NCI-H2227 (cell line): Measurements from ENCODE around the gene FIBIN.
"Not testable (repeated sequence)": the region's sequence is repeated elsewhere in the genome, so short reads cannot be mapped to it uniquely, and the experiment has no call there.

Experiments
- DNase-seq: peaks from one replicate; lab custom pipeline; 2025; ENCODE audit not compliant: unreplicated experiment; lab: John Stamatoyannopoulos, UW

Gene FIBIN

DNA sequence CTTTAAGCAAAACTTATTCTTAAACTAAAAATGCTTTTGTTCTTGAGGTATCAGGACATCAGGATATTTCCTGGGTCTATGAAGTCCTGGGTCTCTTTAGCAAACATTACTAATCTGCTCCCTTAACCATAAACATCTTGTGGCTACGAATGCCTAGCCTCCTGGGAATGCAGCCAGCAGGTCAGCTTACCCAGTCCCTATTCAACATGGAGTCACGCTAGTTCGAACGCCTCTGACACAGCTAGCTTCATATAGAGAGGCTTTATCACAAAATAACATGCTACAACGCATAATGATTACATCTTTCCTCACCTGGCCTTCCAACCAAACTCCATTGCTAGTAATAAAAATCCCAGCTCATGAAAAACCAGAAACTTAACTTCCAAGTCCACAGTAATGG, 17.5 kb upstream of the FIBIN start:
- no peak for DNase-seq

DNA sequence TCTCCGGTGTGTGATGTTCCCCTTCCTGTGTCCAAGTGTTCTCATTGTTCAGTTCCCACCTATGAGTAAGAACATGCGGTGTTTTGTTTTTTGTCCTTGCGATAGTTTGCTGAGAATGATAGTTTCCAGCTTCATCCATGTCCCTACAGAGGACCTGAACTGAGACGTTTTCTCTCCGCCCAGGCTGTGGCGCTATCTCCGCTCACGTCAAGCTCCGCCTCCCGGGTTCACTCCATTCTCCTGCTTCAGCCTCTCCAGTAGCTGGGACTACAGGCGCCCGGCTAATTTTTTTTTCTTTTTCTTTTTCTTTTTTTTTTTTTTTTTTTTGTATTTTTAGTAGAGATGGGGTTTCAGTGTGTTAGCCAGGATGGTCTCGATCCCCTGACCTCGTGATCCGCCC, 16.7 kb upstream of the FIBIN start:
- DNase-seq = not testable (repeated sequence)

DNA sequence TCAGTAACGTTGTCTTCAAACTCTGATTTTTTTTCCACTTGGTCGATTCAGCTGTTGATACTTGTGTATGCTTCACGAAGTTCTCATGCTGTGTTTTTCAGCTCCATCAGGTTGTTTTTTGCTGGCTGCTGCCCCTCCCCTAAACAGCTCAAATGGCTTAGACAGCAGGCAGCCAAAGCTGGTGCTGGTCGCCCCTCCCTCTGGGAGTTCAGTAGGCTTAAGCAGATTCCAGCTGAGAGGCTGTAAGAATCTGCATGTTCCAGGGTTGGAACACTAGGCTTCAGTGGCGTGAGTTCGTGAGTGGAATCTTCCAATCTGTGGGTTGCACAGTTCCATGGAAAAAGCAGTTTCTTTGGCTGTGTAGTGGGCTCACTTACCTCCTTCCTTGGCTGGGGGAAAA, 10.3 kb upstream of the FIBIN start:
- no peak for DNase-seq

DNA sequence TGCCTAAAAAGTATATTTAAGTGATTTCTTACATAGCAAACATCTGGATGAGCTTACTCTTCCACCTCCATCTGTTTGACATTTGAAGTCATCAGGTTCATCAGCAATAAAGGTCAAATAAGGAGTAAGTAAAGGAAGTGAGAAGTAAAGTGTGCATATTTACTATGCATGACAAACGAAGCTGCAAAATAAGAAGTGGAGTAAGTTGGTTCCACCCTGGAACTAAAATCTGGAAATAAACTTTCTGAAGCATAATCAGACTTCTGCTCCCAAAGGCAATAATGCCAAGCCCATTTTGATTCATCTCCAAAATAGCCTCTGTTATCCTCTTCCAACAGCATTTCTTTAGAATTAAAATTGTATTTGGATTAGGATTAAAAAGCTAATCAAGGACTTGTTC, 8.4 kb upstream of the FIBIN start:
- no peak for DNase-seq

DNA sequence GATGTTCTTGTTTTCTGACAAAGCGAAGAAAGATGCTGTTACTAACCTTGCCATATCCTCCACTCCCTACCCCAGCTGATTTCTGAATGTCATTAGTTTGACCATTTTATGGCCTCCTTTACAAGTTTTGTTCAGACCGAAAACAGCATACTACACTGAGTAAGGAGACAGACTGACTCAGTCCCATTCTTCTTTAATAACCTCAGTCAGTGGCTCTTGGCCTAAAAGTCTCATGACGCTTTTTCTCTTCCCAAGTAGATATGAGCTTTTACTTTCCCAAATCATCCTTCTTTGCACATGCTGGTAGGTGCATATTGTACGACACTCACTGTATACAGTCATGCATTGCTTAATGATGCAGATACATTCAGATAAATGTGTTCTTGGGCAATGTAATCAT, 8.0 kb upstream of the FIBIN start:
- no peak for DNase-seq

DNA sequence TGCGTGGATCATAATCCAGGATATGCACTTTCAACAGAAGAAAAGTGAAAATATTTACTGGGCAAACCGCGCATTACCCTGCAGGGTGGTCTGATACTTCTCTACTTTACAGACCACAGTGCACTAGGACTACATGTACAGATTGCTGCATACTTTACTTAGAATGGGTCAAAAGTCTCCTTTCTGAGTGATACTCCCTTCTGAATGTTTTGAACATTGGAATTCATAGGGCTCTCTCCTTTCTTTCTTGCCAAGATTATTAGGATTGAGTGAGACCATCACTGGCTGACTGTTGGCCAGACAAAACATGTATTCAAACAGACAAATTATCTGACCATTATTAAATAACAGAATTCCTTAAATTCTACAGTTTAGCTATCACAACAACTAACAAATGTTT, 6.6 kb upstream of the FIBIN start:
- DNase-seq = no peak

DNA sequence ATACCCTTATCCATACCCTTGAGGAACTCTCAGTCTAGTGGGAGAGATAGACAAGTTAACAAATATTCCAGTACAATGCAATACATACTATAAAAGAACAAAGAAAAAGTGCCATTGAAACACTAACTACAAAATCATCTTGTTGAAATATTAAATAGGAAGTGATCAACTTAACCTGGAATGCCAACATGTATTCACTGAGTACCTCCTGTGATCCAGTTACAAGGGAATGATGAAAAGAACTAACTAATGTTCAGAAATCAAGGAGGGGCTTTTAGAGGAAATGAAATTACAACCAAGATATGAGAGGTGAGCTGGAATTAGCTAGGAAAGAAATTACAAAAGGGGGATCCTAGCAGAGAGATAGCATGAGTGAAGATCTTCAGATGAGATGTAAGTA, 6.2 kb upstream of the FIBIN start:
- no peak for DNase-seq

DNA sequence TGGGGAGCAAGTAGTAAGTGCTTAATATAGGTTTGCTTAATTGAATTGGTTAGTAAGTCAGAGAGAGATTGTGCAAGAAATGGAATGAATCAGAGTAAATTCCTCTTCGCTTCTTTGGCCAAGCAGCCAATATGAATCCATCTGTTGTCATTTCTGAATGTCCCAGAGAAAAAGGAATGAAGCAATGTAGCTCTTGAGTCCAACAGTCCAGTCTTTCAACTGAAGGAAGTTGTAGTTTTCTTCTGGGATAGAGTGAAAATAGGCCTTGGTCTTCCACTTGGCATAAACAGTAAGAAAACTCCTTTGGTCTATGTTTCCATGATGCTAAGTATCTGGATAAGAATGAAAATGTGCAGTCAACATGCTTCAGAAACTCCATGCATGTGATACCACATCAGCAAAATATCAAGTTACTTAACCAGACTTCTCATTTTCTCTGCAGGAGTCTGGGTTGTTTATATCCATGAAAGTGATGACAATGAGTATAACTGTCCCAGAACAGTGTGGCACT, 1.8 kb upstream of the FIBIN start:
- no peak for DNase-seq

DNA sequence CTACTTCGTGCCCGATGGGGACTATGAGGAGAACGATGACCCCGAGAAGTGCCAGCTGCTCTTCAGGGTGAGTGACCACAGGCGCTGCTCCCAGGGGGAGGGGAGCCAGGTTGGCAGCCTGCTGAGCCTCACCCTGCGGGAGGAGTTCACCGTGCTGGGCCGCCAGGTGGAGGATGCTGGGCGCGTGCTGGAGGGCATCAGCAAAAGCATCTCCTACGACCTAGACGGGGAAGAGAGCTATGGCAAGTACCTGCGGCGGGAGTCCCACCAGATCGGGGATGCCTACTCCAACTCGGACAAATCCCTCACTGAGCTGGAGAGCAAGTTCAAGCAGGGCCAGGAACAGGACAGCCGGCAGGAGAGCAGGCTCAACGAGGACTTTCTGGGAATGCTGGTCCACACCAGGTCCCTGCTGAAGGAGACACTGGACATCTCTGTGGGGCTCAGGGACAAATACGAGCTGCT, 751 bp downstream of the FIBIN start:
- DNase-seq = no peak

DNA sequence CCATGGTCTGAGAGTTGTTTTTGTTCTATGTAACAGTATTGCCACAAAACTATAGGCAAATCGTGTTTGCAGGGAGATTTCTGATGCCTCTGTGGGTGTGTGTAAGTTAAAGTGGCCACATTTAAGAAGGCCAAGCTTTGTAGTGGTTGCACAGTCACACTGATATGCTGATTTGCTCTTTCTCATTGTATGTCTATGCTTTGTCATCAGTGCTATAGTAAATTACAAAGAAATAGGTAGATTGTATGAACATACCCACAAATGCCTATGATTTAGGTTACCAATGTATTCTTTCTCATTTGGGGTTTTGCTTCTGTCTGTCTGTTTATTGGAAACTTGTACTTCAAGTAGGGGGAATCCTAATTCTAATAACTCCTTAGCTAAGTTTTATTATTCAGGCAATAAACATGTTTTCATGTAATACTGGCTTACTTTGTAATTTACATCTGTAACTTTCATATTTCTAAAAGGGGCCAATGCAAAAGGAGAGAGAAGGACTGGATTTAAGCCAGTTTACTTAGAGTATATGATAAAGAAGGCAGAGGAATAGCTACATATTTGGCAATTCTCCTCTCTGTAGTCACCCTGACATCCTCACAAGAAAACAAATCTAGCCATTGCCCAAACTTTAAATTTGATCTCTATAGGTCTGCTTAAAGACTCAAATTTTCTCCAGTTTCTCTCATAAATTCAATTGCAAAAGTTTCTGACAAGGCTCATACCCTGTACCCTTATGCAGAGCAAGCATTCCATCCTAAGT, 2.0 kb downstream of the FIBIN start:
- no peak for DNase-seq

DNA sequence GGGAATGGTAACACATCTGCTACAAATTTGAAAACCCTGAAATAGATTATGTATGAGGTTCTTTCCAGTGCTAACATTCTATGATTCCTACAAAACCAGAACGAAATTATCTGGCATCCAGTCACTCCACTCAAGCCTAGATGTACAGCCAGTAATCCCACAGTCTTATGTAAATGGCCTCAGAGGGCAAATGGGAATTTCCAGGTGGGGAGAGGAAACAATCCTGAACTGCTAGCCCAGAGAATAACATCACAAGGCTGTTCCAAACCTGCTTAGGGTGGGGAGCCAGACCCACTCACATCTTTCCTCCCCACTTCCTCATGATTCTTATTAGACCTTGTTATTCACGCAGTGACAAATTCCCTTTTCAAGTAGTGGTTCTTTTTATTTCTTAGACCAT, 3.5 kb downstream of the FIBIN start:
- no peak for DNase-seq

DNA sequence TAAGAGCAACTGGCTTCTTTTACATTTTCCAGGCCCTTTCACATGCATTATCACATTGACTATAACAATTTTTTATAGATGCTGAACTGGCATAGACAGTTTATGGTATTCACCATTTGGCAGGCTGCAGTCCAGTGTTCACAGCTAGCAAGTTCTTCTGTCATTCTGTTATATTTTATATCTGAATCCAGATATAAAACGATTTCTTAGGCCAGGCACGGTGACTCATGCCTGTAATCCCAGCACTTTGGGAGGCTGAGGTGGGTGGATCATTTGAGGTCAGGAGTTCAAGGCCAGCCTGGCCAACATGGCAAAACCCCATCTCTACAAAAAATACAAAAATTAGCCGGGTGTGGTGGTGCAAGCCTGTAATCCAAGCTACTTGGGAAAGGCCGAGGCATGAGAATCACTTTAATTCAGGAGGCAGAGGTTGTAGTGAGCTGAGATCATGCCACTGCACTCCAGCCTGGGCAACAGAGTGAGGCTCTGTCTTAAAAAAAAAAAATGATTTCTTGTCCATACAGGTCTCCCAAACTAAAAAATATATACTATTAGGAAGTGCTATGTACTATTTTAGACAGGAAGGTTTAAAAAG, 7.3 kb downstream of the FIBIN start:
- DNase-seq = not testable (repeated sequence)

DNA sequence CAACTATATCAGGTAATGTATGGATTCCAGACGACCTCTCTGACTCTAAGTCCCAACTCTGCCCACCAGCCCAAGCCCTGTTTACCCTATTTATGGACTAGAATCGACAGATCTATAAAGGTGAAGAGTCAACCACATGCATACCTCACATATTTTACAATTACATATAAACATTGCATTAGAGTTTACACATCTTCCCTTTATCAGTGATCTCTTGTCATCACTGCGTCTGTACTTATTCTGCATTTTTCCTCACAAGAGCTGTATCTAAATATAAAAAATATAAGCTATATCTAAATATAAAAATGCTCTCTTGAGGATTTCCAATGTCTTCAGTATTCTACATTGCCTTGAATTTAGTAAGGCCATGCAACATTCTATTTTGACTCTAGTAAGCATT, 8.5 kb downstream of the FIBIN start:
- DNase-seq = no peak

DNA sequence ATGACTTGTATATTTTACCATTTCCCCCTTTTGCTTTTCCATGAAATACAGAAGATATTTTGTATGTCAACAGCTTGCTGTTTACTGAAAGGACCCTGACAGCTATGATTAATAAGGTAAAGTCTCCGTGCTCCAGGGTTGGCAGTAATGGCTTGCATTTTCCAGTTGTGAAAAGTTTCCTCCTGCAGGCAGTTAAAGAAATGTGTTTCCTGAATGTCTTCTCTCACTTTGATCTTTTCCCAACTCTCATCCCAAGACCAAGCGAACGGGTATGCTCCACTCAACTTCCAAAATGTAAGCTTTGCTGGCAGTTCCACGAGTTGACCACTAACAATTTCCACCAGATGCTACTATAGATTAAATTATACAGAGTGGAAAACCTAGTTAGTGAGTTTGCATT, 8.9 kb downstream of the FIBIN start:
- no peak for DNase-seq

DNA sequence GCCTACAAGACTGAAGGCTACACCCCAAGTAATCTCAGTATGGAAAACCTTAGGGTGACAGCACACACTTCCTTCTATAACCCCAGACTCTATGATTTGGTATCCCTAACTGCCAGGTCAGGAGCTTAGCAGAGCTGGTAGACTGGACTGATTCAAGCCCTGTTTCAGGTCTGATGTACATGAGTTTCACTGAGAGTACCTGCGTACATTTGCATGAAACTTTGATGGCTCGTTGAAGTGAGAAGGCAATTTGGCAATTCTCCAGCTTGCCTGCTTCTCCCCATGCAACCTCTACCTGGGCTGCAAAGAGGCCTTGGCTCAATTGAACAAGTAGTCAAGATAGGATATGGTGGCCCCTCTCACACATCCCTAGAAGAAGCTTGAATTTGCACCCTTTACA, 10.2 kb downstream of the FIBIN start:
- no peak for DNase-seq

DNA sequence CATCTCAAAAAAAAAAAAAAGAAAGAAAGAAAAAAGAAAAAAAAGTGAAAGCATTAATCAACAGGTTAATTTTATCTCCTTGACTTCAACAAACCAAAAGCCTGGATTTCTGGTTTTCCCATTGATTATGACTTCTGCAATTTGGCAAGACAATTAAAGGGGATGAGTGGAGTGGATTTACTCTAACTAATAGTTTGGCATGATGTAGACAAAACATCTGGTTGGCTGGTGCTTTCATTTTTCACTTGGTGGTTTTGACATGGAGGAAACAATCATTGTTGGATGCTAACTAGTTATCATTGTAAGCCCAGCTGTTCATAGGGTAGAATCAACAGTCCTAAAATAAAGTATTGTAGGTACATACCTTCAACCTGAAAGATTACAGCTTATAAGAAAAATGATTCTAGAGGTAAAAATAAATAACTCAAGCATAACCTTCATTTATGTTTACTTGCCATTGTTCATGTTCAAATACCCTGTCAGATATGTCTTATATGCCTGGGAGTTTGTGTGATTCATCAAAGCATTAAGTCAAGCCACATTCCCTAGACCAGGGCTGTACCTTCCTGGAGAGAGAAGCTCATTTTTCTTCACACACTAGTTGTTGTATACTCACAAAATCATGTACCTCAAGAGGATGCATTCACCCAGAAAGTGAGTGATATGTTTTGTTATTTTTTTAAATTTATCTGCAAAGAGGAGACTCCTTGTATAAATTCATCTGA, 15.1 kb downstream of the FIBIN start:
- no peak for DNase-seq

DNA sequence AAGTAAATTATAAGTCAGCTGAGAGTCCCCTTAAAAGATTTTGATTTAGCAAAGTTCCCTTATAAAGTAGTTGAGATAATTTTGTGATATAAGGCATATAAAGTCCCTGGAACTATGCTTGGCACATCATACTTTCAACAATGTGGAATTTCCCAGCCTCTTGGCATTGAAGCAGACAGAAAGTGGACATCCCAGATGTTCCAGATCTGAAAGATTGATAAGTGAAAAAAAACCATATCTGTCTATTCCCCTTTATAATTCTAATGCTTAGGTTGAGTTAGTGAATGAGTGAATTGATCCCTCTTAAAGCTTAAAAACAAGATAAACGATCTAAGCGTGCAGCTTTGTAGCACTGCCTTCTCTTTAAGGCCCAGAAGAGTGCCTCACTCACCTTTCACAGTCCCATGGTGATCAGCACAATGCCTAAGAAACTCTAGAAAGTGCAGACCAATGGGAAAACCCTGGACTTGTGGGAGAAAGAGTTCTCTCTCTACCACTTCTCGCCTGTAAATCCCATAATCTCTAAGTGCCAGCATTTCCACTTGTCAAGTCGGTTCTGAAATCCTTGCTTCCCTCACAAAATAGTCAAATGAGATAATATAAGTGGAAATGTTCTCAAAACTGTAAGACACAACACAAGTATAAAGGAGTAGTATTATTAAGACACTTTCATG, 17.8 kb downstream of the FIBIN start:
- DNase-seq = no peak

DNA sequence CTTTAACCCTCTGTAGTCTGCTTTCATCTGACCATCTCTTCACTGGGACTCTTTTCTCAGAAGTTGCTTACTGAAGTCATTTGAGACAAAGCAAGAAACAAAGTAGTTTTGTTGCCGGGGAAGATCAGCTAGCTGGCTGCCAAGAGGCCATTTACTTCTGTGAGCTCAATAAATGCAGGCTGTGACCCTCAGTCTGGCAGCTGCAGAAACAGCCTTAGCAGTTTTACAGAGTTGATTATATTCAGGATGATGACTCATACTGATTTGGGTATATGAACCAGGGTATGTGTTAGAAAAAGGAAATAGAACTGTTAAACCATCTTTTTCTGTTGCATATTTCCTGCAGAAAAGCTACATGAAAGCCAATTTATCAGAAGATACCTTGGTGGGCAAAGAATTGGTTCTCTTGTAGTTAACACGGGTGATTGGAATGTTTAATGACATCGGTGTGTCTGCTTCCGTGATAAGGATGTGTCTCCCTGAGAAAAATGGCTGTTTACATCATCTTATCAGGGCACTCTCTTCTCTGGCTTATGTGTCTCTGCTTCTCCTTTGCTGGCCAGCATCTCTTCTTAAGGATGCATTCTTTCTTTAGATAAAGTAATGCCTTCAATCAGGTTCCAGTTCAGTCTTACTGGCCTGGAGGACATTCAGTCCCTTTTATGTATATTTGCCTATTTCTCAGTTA, 18.5 kb downstream of the FIBIN start:
- DNase-seq = peak; percentile 37

DNA sequence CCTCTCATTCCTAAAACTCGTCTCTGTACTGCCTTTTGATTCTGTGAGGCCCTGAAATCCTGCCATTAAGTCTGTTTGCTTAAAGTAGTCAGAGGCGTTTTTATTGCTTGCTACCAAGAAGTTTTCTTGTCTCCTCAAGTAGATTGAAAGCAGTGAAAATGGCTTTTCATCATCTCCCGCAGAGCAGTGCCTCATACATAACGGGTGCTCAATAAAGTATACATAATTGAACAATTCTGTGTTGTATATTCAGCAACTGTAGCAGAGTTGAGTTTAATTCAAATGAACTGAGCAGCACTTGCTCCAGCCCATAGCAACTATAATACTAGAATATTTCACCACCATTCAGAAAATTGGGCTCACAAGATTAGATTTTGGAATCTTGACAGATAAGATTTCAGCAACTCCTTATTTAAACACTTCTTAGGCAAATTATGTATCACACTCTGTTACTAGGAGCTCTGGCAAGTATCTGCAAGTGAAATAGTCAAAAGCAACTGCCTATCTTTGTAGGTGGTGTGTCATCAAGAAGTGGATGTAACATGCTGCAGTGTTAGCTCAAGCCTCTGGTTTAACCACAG, 20.0 kb downstream of the FIBIN start:
- DNase-seq = peak; percentile 64

DNA sequence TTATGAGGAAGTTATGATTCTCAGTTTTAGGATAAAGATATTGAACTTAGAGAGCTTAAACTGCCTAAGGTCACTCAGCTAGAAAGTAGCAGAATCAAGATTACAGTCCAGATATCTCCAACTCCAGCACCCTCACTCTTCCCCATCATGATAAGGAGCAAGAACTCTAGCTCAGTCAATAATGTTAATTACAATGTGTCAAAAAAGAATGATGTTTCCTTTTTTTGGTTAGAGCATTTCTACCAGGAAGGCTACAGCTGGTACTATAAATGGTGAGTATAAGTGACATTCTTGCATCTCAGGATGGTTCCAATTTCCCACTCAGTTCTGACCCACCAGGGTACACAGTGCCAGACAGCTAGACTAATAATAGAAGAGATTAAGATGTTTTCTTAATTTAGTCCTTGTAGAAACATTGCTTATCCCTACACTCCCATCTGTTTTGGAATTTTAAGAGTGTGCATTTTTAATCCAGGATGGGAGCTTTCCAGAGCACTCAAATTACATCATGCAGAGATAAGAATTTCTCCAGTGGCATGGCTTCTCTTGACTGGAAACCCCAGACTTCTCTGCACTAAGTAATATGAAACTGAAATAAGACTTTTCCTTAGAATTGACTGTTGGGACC, 25.1 kb downstream of the FIBIN start:
- DNase-seq = no peak
